GM19452 (cell line): ENCODE measurements around the gene ZSCAN2.

Source experiments
- ATAC-seq: cut with Tn5 transposase; IDR thresholded peaks from one replicate; pipeline ENCODE4 v1.9.1; 2021; ENCODE audit not compliant: unreplicated experiment

Gene ZSCAN2

GRCh38 chr15:84668221-84668982, 67.6 kb downstream of the ZSCAN2 start:
- ATAC-seq = no peak

- no peak for ATAC-seq
Observed at GRCh38 chr15:84669726-84670125, 68.9 kb downstream of the ZSCAN2 start.

- no peak for ATAC-seq
Observed at GRCh38 chr15:84671211-84671610, 70.4 kb downstream of the ZSCAN2 start.
